Ishikawa (cell line): ENCODE results near the gene GIGYF1.

Experiments used
- EP300 ChIP-seq: IDR thresholded peaks from 2 replicates; pipeline ENCODE4 v1.6.1; 2012; ENCODE audit warnings: borderline replicate concordance
- TAF1 ChIP-seq: IDR thresholded peaks from 2 replicates; pipeline ENCODE4 v1.6.1; 2012; ENCODE audit warnings: low read depth, mild to moderate bottlenecking

DNA sequence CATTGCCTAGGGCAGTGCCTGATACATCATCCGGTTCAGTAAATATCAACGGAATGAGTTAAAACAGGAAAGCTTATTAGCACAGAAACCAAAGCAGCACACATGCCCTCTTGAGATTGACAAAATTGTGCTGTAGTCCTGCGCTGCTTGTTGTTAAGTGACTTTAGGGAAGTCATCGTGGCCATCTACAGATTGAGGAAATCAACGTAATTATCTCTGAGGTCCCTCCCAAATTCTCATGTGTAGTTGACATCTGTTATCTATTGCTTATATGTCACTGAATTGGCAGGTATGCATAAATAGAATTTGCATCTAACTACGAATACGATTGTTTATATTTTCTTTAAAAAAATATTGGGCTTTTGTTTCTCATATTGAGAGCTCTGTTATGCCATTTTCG is 24.0 kb downstream of the GIGYF1 start:
- TF ChIP-seq TAF1: no peak
- TF ChIP-seq EP300: no peak
